MM.1S (cell line): Measurements from ENCODE around the gene VAMP2.

ENCODE experiments used
- CTCF ChIP-seq: fragments of 300-600 bp; sonication (generic); IDR thresholded peaks from 2 replicates; pipeline ENCODE4 v1.5.1; 2016; ENCODE audit warnings: antibody characterized with exemption, low read length, mixed read lengths
- EZH2 ChIP-seq: fragments of 300-600 bp; sonication (generic); optimal IDR thresholded peaks from 2 replicates; pipeline ENCODE3; 2017; ENCODE audit warnings: low read depth, mild to moderate bottlenecking, antibody characterized with exemption, low read length, mixed read lengths
- EZH2phosphoT487 ChIP-seq: fragments of 300-600 bp; sonication (generic); IDR thresholded peaks from 2 replicates; pipeline ENCODE4 v1.6.1; 2018; ENCODE audit warnings: antibody characterized with exemption, low read length

- no peak for TF ChIP-seq CTCF
- no peak for TF ChIP-seq EZH2
- TF ChIP-seq EZH2phosphoT487 = no peak
These were observed 21.0 kb downstream of the VAMP2 start for GRCh38 chr17:8141741-8142140.
